AG09309 (cell line): ENCODE results near the gene NME8.
A peak's percentile ranks its signal among the peaks of the same experiment; 100 is the strongest.

Experiments used
- DNase-seq: peaks from one replicate; pipeline ENCODE4 v3.0.0-alpha.2; 2010; ENCODE audit warnings: low read depth
- H3K4me3 ChIP-seq: 2 replicates; pipeline ENCODE4 v1.5.1; 2011; ENCODE audit warnings: mild to moderate bottlenecking, low read depth, low read length, moderate library complexity; ENCODE audit not compliant: control insufficient read depth
- CTCF ChIP-seq: IDR thresholded peaks from 2 replicates; pipeline ENCODE4 v1.5.1; 2011; ENCODE audit warnings: mild to moderate bottlenecking, low read depth, low read length, inconsistent platforms; ENCODE audit not compliant: insufficient read depth, control insufficient read depth; ENCODE audit errors: missing control alignments

NME8 gene

GRCh38 chr7:37928878-37929277 lies 80.5 kb downstream of the NME8 start:
- no peak overlapping the region for H3K4me3 ChIP-seq
- DNase-seq: no peak
- TF ChIP-seq CTCF: no peak

- peak; percentile 78 for DNase-seq
- H3K4me3 ChIP-seq: no peak overlapping the region
- TF ChIP-seq CTCF: no peak
Observed at GRCh38 chr7:37930226-37930948, 82.0 kb downstream of the NME8 start.

GRCh38 chr7:37932543-37932942 lies 84.1 kb downstream of the NME8 start:
- TF ChIP-seq CTCF: no peak
- H3K4me3 ChIP-seq: no peak overlapping the region
- no peak for DNase-seq

- TF ChIP-seq CTCF: no peak
- H3K4me3 ChIP-seq: no peak overlapping the region
- no peak for DNase-seq
Observed at GRCh38 chr7:37933018-37933566, 84.7 kb downstream of the NME8 start.

- no peak for TF ChIP-seq CTCF
Observed at GRCh38 chr7:37942934-37943610, 94.7 kb downstream of the NME8 start.

GRCh38 chr7:37943905-37944736 lies 95.7 kb downstream of the NME8 start:
- H3K4me3 ChIP-seq: no peak overlapping the region
- no peak for DNase-seq
- TF ChIP-seq CTCF: no peak

More at GRCh38 chr7:37942934-37943610, 94.7 kb downstream of the NME8 start:
- no peak for DNase-seq
- H3K4me3 ChIP-seq: no peak overlapping the region
